Measurements from ENCODE around the gene COLGALT1. TPM values are rescaled to one million over a fixed set of nuclear protein-coding genes. Genes with fewer than 3 reads are reported as not detected.

The COLGALT1 gene
- total and polyA plus RNA-seq, 4 donors: 14.4 to 32.2 (median 22.5) TPM

- TF ChIP-seq HNF4G (IDR thresholded peaks at IDR 0.05): no peak
- no peak for TF ChIP-seq CTCF (IDR thresholded peaks at IDR 0.05; ENCODE audit: low read depth, low read length, missing input control)
- no peak for TF ChIP-seq REST (IDR thresholded peaks at IDR 0.05)
- no peak for TF ChIP-seq SP1 (IDR thresholded peaks at IDR 0.05)
- no peak for TF ChIP-seq FOXA1 (IDR thresholded peaks at IDR 0.05)
- no peak for TF ChIP-seq RXRA (IDR thresholded peaks at IDR 0.05)
- no peak for TF ChIP-seq RAD21 (IDR thresholded peaks at IDR 0.05)
- no peak for TF ChIP-seq MAX (IDR thresholded peaks at IDR 0.05)
- no peak overlapping the region for H3K27ac ChIP-seq (ENCODE audit: low read depth in 1 of 2, low read length in 2 of 2)
- no peaks in the 10 kb centered on the region for H3K36me3 ChIP-seq (ENCODE audit: control insufficient read depth in 4 of 4, insufficient read depth in 3 of 4, low read depth in 1 of 4, low read length in 3 of 4)
- no peak overlapping the region for H3K9ac ChIP-seq (ENCODE audit: low read depth in 1 of 2, low read length in 2 of 2)
- no peak for DNase-seq (ENCODE audit: low spot score)
- no peaks in the 10 kb centered on the region for H3K4me1 ChIP-seq (ENCODE audit: control insufficient read depth in 4 of 4, insufficient read depth in 4 of 4, low read length in 3 of 4)
- WGBS: 59% methylated on average over 7 of the region's 7 CpGs
- no peak overlapping the region for H3K4me3 ChIP-seq (ENCODE audit: low read depth in 1 of 3, low read length in 3 of 3)
- H3K9me3 ChIP-seq (ENCODE audit: control insufficient read depth in 4 of 4, low read length in 3 of 4): peaks cover 0 to 6% (median 2%) of the 10 kb centered on the region in 4 donors
- H3K27me3 ChIP-seq (ENCODE audit: control insufficient read depth in 4 of 4, insufficient read depth in 4 of 4, low read length in 3 of 4): peaks cover 0 to 5% (median 0%) of the 10 kb centered on the region in 4 donors
These were observed 22.9 kb upstream of the COLGALT1 start for GRCh38 chr19:17532557-17532956.

GRCh38 chr19:17534767-17535166 lies 20.7 kb upstream of the COLGALT1 start:
- Histone ChIP-seq H3K4me1 (ENCODE audit: control insufficient read depth in 4 of 4, insufficient read depth in 4 of 4, low read length in 3 of 4) (peaks cover 5 to 11% (median 8%) of the 10 kb centered on the region in 4 donors), H3K4me3 (ENCODE audit: low read depth in 1 of 3, low read length in 3 of 3) (no peak overlapping the region), H3K36me3 (ENCODE audit: control insufficient read depth in 4 of 4, insufficient read depth in 3 of 4, low read depth in 1 of 4, low read length in 3 of 4) (no peaks in the 10 kb centered on the region), H3K9ac (ENCODE audit: low read depth in 1 of 2, low read length in 2 of 2) (no peak overlapping the region), H3K27me3 (ENCODE audit: control insufficient read depth in 4 of 4, insufficient read depth in 4 of 4, low read length in 3 of 4) (peaks cover 0 to 2% (median 0%) of the 10 kb centered on the region in 4 donors), H3K9me3 (ENCODE audit: control insufficient read depth in 4 of 4, low read length in 3 of 4) (no peaks in the 10 kb centered on the region), H3K27ac (ENCODE audit: low read depth in 1 of 2, low read length in 2 of 2) (no peak overlapping the region)
- TF ChIP-seq REST (IDR thresholded peaks at IDR 0.05): no peak
- no peak for DNase-seq (ENCODE audit: low spot score)
